Loucy (cell line): ENCODE results near the gene GDA.

Experiments used
- CTCF ChIP-seq: fragments of 200-600 bp; sonication (generic); conservative IDR thresholded peaks from 2 replicates; pipeline ENCODE4 v1.5.1; 2014; ENCODE audit warnings: mild to moderate bottlenecking, antibody characterized with exemption, low read length
- EZH2phosphoT487 ChIP-seq: fragments of 200-600 bp; IDR thresholded peaks from 2 replicates; pipeline ENCODE4 v1.6.1; 2018; ENCODE audit warnings: antibody characterized with exemption, mild to moderate bottlenecking, moderate library complexity, borderline replicate concordance

- TF ChIP-seq CTCF (no peak), EZH2phosphoT487 (no peak)
Observed at GRCh38 chr9:72144756-72145492, 4.3 kb upstream of the GDA start.
